NOMO-1 treated with DMSO at 0.1 percent for 48 hours (cell line): Measurements from ENCODE around the gene BAK1.

Experiments used
- DNase-seq: peaks from one replicate; lab custom pipeline; 2025; ENCODE audit not compliant: unreplicated experiment; lab: John Stamatoyannopoulos, UW

The BAK1 gene

DNA sequence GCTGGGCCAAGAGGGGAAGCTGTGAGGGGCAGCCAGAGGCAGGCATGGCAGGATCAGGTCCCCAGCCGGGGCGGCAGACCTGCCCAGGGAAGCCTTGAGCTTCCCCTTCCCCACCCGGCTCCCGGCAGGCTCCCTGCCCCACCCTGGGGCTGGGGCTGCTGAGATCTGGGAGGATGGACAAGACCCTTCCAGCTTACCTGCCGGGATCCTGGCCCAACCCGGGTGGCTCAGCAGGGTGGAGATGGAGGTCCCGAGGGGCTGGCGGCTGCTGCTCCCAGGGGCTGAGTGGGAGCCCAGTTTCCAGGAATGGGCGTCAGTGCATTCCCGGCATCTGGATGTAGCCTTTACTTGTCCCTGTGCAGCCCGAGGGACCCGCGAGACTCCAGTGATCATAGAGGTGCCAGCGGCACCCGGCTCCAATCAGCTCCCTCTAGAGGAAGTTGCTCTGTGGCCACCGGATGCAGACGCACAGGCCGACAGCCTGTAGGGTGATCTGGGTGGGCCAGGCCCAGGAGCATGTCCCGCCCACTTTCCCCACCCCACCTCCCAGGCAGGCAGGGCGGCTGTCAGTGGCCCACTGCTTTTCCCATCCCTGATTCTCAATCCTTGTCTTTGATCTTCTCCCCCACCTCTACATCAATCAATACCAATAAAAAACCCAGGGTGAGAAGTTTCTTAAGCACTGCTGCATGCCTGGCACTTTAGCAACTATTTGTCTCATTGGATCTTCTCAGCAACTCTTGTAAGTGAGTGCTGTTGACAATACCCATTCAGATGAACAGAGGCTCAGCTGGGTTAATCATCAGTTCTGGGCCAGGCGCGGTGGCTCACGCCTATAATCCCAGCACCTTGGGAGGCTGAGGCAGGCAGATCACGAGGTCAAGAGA, at the start of gene BAK1:
Gene BAK1 (minus strand): TSS at position 449 of the 887 bp plus-strand sequence. CDS start 2,672 bp downstream, outside the sequence.
- DNase-seq: peak; percentile 87

DNA sequence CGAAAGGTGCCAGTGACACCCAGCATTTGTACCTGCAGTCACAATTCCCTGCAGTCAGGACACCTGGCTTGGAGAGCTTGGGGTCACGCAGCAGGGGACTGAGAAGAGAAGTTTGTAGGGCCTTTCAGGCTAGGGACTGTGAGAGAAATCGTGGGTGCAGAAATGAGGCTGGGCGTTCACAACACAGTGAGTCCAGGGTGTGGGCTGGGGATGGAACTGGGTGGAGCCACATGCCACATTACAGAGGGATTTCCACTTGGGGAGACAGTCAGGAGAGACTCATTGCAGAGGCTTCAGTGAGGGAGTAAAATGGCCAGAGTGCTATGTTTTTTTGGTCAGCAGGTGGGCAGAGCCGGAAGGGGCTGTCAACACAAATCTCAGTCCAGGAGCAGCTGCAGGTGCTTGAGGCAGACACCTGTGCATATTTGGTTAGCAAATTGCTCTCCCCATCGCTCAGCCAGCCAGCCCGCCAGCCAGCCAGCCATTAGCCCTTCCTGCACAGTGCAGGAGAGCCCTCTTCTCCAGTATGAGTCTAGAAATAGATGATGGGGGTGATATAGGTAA, 48.4 kb upstream of the BAK1 start:
- no peak for DNase-seq

DNA sequence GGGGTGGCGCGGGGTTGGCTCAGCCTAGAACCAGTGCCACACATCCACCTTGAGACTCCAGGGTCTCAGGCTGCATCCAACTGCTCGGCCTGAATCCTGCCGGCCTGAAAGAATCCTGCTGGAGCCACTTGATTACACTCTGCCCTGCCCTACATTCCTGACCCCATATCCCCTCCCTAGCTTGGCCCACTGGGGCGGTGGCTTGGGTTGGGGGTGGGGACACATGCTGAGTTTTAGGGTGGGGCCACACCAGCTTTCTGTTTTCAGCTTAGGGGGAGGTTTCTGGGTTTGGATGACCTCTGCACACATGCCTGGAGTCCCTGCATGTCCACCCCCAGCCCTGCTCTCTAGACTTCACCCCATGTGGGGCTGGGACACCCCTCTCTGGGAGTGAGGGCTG, 47.8 kb upstream of the BAK1 start:
- DNase-seq: no peak

DNA sequence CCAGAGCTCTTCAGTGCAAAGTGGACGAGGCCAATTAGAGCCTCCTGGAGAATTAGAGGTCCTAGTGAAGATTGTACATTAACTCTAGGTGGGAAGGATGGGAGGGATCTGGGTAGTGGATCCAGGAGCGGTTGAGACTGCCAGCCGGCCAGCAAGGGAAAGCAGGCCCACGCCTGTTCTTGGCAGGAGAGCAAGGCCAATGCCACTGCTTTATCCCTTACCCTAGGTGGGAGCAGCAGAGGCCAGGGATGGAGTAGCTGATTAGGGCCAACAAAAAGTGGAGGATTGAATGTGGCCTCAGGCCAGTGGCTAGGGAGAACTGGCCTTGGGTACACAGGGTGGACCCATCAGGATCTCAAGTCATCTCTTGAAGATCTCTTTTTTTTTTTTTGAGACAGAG, 44.8 kb upstream of the BAK1 start:
- no peak for DNase-seq

DNA sequence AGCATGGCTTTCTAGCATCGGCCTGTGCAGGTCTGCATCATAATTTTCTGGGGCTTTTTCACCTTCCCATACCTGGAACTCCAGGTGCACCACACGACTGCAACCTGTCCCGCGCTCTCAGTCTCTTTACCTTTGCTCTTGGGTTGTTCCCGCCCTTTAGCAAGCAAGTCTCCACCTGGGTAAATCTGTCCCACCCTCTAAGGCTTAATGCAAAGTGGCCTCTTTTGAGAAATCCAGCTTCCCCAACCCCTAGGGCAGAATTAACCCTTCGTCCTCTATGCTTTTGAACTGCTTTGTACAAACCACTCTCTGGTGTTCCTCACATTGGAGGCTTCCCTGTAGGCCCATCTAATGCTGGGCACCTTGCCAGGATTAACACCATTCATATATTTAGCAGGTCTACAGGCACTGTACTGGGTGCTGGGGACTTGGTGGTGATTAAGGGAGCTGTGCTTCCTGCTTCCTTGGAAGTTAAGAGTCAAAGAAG, 43.9 kb upstream of the BAK1 start:
- DNase-seq: no peak

DNA sequence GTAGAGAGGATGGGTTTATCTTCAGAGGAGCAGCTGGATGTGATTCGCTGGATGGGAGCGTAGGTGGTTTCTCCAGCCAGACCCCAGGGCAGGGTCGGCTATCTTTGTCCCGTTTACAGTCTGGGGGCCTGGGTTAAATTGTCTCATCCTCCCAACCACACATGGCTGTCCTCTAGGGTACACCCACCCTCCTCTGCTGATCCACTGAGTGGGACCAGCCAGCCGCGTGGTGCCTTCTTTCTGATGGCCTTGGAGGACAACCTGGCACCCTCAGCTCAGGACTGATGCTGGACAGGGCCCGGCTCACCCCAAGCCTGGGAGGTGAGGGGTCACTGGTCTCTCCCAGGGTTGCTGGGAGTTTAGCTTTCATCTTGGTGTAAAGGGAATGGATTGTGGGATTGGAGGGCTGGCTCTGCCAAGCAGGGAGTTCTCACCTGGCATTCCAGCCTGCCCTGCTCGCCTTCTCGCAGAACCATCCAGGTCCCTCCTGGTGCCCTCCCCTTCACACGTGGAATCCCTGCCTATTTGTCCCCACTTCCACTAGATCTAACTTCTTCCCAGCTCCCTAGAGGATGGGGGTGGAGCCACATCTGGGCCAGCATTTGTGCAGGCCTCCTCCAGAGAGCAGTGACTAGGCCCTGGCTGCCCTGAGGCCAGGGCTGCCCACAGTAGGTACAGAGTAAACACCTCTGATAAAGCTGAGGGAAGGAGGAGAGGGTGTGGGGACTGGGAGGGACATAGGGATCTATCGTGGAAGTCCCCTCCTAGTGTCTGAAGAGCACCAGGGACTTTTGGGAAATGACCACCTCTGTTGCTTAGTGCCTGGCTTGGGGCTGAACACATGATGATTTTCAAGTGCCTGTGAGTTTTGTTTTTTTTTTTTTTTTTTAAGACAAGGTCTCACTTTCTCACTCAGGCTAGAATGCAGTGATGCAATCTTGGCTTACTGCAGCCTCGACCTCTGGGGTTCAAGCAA, 42.7 kb upstream of the BAK1 start:
- DNase-seq: no peak

DNA sequence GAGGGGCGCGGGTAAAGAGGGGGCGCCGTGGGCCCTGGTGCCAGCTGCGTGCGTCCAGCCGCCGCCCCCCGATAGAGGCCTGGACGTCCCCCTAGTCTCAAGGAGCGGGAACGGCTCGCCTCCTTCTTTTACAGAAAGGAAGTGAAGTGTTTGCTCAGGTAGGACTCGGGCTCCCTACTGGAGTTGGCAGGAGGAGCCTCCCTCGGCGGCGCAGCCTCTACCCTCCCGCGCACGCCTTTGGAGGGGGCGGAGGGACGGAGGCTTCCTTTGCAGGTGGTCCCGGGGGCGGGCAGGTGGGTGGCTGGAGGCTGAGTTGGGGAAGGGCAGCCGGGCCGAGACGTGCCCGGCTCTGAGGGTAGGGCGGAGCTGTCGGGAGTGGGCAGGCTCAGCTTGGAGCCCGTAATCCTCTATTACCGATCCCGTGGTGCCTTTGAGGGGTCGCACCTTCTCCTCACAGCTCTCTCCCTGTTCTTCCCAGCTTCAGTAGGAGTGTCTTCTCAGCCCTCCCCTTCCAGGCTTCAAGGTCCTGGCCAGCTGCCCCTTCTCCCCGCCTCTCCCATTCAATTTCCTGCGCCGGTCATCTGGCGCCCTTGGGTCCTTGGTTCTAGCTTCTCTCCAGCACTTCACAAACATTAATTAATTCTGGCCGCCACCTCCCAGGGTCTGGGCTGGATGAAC, 41.8 kb upstream of the BAK1 start:
- DNase-seq: peak; percentile 6

DNA sequence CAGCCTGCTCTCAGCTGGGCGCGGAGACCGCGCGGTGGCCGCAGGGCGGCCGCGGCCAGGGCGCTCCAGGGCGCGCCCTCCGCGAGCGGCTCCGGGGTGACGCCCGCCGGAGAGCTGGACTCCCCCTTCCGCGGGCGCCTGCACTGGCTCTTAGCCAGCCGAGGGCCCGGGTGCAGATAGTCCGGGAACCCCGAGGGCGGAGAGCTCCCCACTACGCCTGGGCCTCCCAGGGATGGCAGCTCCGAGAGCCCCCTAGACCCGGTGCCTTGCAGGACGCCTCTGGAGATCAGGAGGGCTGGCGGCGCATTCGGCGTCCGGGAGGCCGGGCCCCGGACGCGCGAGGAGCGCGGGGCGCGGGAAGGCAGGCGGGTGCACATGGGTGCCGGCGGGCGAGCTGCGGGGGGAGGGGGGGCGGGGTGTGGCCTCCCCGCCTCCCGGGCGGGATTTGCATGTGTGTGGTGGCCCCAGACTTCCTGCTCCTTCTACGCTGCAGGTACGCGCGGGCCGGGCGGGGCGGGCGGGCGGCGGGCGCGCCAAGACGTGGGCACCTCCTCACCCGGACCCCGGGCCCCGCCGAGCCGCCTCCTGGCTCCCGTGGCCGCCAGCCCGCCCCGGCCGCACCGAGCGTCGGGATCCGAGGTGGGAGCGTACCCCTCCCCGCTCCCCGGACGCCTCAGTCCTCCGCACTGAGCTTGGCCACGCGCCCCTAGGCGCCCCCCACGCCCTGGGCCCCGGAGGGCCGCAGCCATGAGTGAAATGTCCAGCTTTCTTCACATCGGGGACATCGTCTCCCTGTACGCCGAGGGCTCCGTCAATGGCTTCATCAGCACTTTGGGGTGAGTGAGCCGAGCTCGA, 41.0 kb upstream of the BAK1 start, which contains the start of gene ITPR3:
Gene ITPR3 (plus strand): TSS at position 467 of the 855 bp plus-strand sequence. CDS start 281 bp downstream, at position 748.
- peak; percentile 48 for DNase-seq

DNA sequence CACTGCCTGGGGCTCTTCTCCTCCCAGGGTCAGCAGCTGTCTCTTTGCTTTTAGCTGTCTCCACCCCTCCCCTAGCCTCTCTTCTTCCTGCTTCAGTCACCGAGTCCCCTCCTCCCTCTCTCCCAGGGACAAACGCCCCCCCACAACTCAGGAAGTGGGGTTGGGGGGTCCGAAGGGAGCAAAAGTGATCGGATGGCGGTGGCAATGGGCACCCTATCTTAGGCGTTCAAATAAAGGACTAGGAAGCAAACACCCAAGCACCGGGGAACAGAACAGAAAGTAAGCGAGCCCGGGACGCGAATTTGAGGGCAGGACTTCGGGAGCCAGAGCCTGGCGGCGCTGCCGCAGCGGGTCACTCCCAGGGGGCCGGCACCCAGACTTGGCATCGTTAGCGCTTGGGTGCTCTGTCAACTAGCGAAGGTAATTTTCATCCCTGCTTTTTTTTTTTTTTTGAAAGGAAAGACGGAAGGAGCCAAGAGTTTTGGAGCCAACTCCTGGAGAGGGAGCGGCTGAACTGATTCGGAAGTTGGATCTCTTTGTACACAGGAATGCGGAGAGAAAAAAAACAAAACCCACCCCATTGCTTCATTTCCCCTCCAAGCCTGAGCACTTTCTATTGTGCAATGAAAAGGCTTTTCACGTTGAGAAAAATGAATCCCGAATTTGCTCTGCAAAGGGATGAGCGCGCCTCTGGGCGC, 40.2 kb upstream of the BAK1 start:
- peak; percentile 34 for DNase-seq

DNA sequence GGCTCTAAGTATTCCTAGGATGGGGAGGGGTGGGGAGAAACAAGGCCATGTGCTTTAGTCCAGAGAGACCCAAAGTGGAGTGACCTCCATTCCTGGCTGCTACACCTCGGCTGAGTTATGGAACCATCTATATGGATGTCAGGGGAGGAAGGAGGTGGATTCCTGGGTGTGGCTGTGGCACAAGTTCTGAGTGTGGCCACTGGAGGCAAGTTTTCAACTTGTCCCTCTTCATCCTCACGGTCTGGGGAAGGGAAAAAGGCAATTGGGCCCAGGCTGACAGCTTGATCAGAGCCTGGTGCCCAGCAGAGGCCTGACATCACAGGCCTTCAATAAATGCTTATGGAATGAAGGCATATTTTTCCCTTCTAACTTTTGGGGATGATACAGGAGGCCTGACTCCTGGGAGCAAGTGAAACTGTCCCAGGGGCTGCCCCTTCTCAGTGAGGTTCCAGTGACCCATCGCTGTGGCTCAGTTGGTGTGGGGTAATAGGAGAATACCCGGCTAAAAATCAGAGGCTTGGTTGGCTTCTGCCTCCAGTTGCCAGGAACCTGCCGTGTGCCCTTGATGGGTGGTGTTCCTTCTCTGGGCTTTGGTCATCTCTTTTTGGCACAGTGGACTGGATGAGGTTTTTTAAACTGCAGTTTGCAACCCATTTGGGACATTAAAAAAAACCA, 39.2 kb upstream of the BAK1 start:
- DNase-seq: no peak

DNA sequence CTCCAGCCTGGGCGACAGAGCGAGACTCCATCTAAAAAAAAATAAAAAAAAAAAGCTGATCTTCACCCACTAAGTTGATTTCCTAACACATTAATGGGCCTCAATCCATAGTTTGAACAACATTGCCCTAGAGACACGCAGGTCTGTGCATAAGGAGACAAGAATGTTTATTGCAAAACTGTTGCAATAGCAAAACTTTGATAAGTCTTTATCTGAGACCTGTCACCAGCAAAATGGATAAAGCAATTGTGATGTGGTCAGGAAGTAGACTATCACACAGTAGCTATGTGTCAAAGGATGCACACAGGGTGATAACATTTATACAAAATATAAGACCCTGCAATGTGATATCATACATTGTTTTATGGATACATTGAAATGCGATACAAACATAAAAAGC, 36.8 kb upstream of the BAK1 start:
- DNase-seq: no peak

DNA sequence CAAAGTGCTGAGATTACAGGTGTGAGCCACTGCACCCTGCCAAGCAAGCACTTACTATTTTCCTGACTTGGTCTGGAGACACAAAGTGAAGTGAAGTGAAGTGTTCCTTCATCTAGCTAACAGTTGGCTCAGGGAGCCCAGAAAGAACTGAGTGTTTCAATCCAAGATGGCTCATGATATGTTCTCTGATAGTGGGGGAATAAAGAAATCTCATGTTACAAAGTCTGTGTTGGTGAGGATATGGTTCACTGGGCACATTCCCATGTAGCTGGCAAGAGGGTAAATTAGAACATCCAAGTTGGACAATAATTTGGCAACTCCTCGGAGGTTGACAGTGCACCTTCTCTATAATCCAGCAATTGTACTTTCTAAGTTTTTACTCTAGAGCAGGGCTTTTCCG, 36.0 kb upstream of the BAK1 start:
- no peak for DNase-seq

DNA sequence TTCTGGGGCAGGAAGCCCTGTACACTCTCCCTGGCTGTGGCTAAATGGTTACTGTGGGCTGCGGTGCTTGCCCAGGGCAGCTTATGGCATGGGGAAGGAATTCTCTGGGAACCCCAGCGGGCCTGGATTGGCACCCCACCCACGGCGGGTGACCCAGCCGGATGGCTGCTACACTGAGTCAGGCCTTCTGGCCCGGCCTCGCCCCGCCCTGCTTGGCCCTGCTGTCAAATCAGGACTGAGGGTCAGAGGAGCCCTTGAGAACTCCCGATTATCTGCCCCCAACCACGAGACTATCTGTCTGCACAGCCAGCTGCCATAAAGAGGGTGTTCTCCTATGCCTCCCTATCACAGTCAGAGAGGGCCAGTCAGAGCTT, 33.7 kb upstream of the BAK1 start:
- DNase-seq: no peak

DNA sequence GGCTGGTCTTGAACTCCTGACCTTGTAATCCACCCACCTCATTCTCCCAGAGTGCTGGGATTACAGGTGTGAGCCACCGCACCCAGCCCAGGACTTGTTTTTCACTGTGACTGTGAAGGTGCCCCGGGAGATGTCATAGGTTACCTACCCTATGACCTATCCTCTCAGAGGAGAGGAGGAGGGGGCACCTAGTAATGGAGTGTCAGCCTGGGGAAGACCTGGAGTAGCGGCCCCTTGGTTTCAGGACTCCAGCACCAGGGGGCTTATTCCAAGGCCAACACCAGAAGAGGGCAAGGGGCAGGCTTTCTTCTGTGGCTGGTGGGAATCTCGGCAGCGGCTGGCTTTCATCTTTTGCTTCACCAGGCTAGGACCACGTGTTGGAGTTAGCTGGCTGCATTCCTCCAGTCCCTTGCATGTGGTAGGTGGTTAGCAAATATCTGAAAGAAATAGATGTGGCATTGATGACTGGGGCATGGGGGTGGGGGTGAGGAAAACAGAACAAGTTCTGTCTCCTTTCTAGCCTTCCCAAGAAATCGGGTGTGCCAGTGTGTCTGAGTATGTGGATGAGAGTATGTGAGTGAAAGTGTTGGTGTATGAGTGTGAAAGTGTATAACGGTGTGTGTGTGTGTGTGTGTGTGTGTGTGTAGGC, 33.2 kb upstream of the BAK1 start:
- no peak for DNase-seq

DNA sequence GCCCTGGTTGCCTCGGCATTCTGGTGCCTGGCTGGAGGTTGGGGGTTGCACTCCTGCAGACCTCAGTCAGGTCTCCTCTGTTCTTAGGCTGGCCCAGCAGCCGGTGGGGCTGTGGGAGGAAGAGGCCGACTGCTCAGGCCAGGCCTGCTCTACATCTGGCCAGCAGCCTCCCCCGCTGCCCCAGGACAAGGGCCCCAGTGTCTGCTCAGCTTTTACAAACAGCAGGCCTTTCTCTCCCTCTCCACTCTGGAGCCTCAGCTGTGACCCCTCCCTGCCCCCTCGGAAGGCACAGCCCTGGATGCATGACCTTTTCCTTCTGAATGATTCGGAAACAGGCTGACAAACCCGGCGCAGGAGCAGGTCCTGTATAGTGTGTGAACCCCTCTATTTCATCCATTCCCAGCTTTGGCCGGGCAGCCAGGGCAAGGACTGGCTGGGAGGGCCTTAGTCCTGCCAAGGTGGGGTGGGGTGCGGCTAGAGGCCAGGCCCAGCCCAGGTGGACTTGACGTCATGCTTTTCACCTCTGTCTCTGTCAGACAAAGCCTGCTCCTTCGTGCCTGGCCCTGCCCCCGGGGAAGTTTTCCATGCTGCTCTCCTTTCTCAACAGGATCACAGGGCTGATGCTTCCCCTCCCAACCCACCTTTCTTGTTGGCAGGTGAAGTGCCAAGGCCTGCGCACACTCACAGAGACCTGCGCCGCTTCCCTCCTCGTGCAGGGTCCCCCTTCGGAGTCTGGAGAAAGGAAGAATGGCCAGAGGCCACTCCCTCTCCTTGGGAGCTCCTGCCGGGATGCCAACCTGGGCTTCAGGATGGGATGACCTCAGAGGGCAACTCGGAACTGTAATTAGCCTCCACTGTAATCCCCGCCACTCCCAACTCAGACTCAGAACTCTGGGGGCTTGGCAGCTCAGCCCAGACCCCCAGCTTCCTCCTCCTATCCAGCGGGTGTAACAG, 31.0 kb upstream of the BAK1 start:
- no peak for DNase-seq

DNA sequence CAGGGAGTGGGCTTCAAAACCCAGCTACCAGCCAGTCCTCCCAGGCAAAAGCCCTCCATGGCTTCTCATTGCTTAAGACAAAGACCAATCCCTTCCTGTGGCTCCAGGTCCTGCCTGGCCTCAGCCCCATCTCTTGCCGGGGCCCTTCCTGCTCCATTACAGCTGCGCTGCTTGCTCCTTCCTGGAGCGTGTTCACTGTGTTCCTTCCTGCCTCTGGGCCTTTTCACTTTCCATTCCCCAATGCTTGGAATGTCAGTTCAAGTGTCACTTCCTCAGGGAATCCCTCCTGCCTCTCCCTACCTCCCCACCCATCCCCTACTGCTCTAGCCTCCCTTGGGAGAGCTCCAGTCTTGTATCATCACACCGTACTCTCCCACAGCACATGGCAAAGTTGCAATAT, 30.0 kb upstream of the BAK1 start:
- no peak for DNase-seq

DNA sequence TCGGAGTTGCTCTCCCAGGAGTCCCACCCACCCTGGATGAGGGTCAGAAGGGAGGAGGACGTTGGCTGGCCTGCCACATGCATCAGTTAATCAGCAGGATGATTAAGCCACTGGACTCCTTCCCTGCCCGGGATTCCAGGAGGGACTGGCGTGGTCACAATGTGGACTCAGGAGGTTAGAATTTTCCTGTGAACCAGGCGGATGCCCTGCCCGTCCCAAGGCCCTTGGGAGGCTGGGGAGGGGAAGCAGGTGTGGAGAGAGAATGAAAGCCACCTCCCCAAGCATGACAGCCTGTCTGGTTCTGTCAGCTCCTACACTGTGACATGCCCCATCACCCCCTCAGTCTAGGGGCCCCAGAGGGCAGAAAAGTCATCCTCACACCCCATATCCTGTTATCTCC, 29.5 kb upstream of the BAK1 start:
- DNase-seq: no peak
